ENCODE results near the gene ELF2. TPM values are rescaled to one million over a fixed set of nuclear protein-coding genes. Genes with fewer than 3 reads are reported as not detected.
"Not testable (repeated sequence)": the region's sequence is repeated elsewhere in the genome, so short reads cannot be mapped to it uniquely, and the experiment has no call there.

Gene ELF2
- total RNA-seq, 3 donors from 2014 or later (not counting 1 experiment from before 2014, with no cell fraction given), result 93.7 to 115 (median 114) TPM

GRCh38 chr4:139014371-139015268 lies 162.4 kb downstream of the ELF2 start:
- H3K27ac Mint-ChIP-seq, result peak overlapping the region; percentile 88 to 98
- H3K9me3 Mint-ChIP-seq, result no peaks in the 10 kb centered on the region
- DNase-seq (no peak), ATAC-seq (peak; percentile 5 to 13 (median 7))
- Histone ChIP-seq H3K36me3 (ENCODE audit: control insufficient read depth, insufficient read depth, low read length) (no peaks in the 10 kb centered on the region), H3K4me1 (ENCODE audit: control insufficient read depth, insufficient read depth, low read length) (peaks cover 15% of the 10 kb centered on the region), H3K27ac (ENCODE audit: low read length) (peak overlapping the region; percentile 55), H3K27me3 (ENCODE audit: control insufficient read depth, insufficient read depth, low read length) (no peaks in the 10 kb centered on the region), H3K4me3 (ENCODE audit: low read length) (peak overlapping the region; percentile 50), H3K9me3 (ENCODE audit: control insufficient read depth, insufficient read depth, low read length) (no peaks in the 10 kb centered on the region)
- 57% methylated on average over 9 of the region's 9 CpGs for WGBS (ENCODE audit: insufficient coverage)
- intact Hi-C loops (cut with micrococcal nuclease), result loop anchor here (1.0 to 2.0 kb wide), 3 partner anchors 69 to 286 kb away; partner anchors contain the start of gene ELF2
- peaks cover 0 to 4% of the 10 kb centered on the region in 2 donors for H3K27me3 Mint-ChIP-seq (ENCODE audit: low read depth in 2 of 2)
- H3K36me3 Mint-ChIP-seq, result no peaks in the 10 kb centered on the region
- peaks cover 10 to 11% of the 10 kb centered on the region in 2 donors for H3K4me1 Mint-ChIP-seq
- peak overlapping the region; percentile 94 for H3K4me3 Mint-ChIP-seq
- no peak for TF ChIP-seq CTCF (IDR thresholded peaks at IDR 0.05)

- ATAC-seq, result no peak
- Histone ChIP-seq H3K4me3 (ENCODE audit: low read length) (no peak overlapping the region), H3K27ac (ENCODE audit: low read length) (no peak overlapping the region), H3K36me3 (ENCODE audit: control insufficient read depth, insufficient read depth, low read length) (no peaks in the 10 kb centered on the region), H3K4me1 (ENCODE audit: control insufficient read depth, insufficient read depth, low read length) (peaks cover 10% of the 10 kb centered on the region), H3K9me3 (ENCODE audit: control insufficient read depth, insufficient read depth, low read length) (no peaks in the 10 kb centered on the region), H3K27me3 (ENCODE audit: control insufficient read depth, insufficient read depth, low read length) (no peaks in the 10 kb centered on the region)
- no peak for TF ChIP-seq CTCF (IDR thresholded peaks at IDR 0.05)
- WGBS (ENCODE audit: insufficient coverage), result 84% methylated on average over 16 of the region's 16 CpGs
- DNase-seq, result no peak
- Mint-ChIP-seq H3K36me3 (no peaks in the 10 kb centered on the region), H3K27me3 (ENCODE audit: low read depth in 2 of 2) (peaks cover 0 to 4% of the 10 kb centered on the region in 2 donors), H3K9me3 (no peaks in the 10 kb centered on the region), H3K27ac (no peak overlapping the region), H3K4me3 (no peak overlapping the region), H3K4me1 (peaks cover 10 to 11% of the 10 kb centered on the region in 2 donors)
- intact Hi-C loops (cut with micrococcal nuclease), result no loop called here
Measured at GRCh38 chr4:139011225-139011950, 165.6 kb downstream of the ELF2 start.

GRCh38 chr4:139009702-139010101 lies 167.3 kb downstream of the ELF2 start:
- peaks cover 0 to 1% of the 10 kb centered on the region in 2 donors for H3K27me3 Mint-ChIP-seq (ENCODE audit: low read depth in 2 of 2)
- H3K27ac ChIP-seq (ENCODE audit: low read length), result no peak overlapping the region
- no peak for TF ChIP-seq CTCF (IDR thresholded peaks at IDR 0.05)
- H3K4me1 ChIP-seq (ENCODE audit: control insufficient read depth, insufficient read depth, low read length), result peaks cover 1% of the 10 kb centered on the region
- no peaks in the 10 kb centered on the region for H3K36me3 ChIP-seq (ENCODE audit: control insufficient read depth, insufficient read depth, low read length)
- no peaks in the 10 kb centered on the region for H3K27me3 ChIP-seq (ENCODE audit: control insufficient read depth, insufficient read depth, low read length)
- intact Hi-C loops (cut with micrococcal nuclease), result no loop called here
- H3K9me3 ChIP-seq (ENCODE audit: control insufficient read depth, insufficient read depth, low read length), result no peaks in the 10 kb centered on the region
- no peak overlapping the region for H3K4me3 Mint-ChIP-seq
- H3K4me3 ChIP-seq (ENCODE audit: low read length), result no peak overlapping the region
- ATAC-seq (no peak), DNase-seq (no peak)
- H3K4me1 Mint-ChIP-seq, result peaks cover 2 to 3% of the 10 kb centered on the region in 2 donors
- WGBS (ENCODE audit: insufficient coverage), result 40% methylated on average over 1 of the region's 1 CpG
- no peaks in the 10 kb centered on the region for H3K36me3 Mint-ChIP-seq
- H3K27ac Mint-ChIP-seq, result no peak overlapping the region
- no peaks in the 10 kb centered on the region for H3K9me3 Mint-ChIP-seq

- H3K4me1 Mint-ChIP-seq; H3K36me3 ChIP-seq (ENCODE audit: control insufficient read depth, insufficient read depth, low read length); H3K9me3 Mint-ChIP-seq; H3K27me3 ChIP-seq (ENCODE audit: control insufficient read depth, insufficient read depth, low read length); H3K4me3 ChIP-seq (ENCODE audit: low read length); H3K4me3 Mint-ChIP-seq; H3K9me3 ChIP-seq (ENCODE audit: control insufficient read depth, insufficient read depth, low read length); DNase-seq; H3K27me3 Mint-ChIP-seq (ENCODE audit: low read depth in 2 of 2); H3K27ac ChIP-seq (ENCODE audit: low read length); ATAC-seq; H3K27ac Mint-ChIP-seq; H3K36me3 Mint-ChIP-seq; H3K4me1 ChIP-seq (ENCODE audit: control insufficient read depth, insufficient read depth, low read length); intact Hi-C loops (cut with micrococcal nuclease): not testable (repeated sequence)
- 90% methylated on average over 7 of the region's 7 CpGs for WGBS (ENCODE audit: insufficient coverage)
Measured at GRCh38 chr4:139008278-139008677, 168.7 kb downstream of the ELF2 start.

Measured in natural killer cell (primary cell).